OCI-LY3 (cell line): ENCODE results near the gene EYA2.

Experiments
- CTCF ChIP-seq: fragments of 200-600, 300-600 bp; sonication (generic); IDR thresholded peaks from 2 replicates; pipeline ENCODE4 v1.5.1; 2014; ENCODE audit warnings: antibody characterized with exemption, low read length, low read depth
- EZH2phosphoT487 ChIP-seq: fragments of 200-600 bp; shearing (Covaris generic); IDR thresholded peaks from 2 replicates; pipeline ENCODE4 v1.6.1; 2018; ENCODE audit warnings: antibody characterized with exemption, mixed run types, low read depth

GRCh38 chr20:47090835-47091234 is 196.2 kb downstream of the EYA2 start:
- no peak for TF ChIP-seq CTCF
- no peak for TF ChIP-seq EZH2phosphoT487
